SIG-M5 treated with dmso at 0.1 percent for 504 hours (cell line): ENCODE results near the gene OR9A2.
A peak's percentile ranks its signal among the peaks of the same experiment; 100 is the strongest.

Experiments used
- DNase-seq: peaks from one replicate; lab custom pipeline; 2025; ENCODE audit not compliant: unreplicated experiment; lab: John Stamatoyannopoulos, UW

OR9A2 gene

GRCh38 chr7:143023047-143023446, 3.9 kb downstream of the OR9A2 start:
- DNase-seq: no peak

- DNase-seq: no peak
These were observed 8.0 kb downstream of the OR9A2 start for GRCh38 chr7:143018931-143019330.

DNA sequence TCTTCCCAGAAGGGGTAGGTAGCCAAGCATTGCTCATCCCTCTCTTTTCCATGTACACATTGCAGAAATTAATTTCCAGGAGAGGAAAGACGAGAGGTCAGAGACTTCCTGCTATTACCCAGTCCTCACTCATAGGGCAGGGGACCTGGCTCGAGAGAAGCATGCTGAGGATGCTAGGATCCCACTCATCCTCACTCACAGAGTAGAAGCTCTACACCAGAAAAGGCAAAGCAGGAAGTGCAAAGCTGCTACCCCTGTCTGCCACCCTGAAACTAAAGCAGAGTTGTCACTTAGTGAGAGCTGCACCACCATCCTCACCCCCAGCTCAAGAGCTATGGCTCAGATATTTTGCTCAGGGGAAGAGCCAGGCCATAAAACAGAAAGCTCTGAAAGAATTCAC, 9.9 kb downstream of the OR9A2 start:
- no peak for DNase-seq

DNA sequence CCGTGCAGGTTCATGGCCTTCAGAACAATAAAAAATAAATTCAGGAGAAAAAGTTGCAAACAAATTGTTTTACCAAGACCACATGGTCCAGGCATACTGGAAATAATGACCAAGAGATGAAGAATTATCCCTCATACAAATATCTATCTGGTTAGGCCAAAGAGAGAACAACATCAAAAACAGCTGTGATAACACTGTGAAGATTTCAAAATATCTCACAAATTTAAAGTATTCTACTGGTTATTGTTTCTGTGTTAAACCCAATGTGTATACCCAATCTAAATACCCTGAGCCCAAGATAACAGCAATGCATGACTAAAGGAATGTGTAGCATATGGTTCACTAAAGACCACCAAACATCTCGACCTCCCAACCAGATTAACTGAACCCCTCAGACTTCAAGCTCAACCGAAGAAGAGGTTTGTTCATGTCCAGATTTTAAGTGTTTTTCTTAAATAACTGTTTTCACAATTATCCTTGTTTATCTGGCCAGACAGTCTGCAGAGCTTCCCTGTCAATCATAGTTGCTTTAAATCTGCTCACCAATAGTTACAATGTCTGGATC, 10.9 kb downstream of the OR9A2 start:
- DNase-seq: no peak

- DNase-seq: no peak
These were observed 11.8 kb downstream of the OR9A2 start for GRCh38 chr7:143015084-143015483.

- no peak for DNase-seq
These were observed 13.0 kb downstream of the OR9A2 start for GRCh38 chr7:143013893-143014292.

DNA sequence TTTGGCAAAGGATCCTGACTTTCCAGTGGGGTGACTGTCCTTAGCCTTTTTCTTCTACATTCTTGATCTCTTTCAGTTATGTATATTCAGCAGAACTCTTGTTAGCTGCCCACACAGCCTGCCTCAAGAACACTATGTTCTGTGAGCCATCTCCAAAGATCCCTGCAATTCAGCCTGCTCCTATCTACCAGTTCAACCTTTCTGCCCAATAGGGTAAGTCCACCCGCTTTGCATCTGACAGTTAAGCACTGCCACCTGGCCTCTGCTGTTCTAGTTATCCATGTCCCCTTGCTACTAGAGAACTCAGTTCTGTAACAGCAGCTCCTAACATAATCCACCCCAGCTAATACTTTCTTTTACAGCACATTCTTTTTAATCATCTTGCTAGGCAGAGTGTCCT, 13.5 kb downstream of the OR9A2 start:
- no peak for DNase-seq

DNA sequence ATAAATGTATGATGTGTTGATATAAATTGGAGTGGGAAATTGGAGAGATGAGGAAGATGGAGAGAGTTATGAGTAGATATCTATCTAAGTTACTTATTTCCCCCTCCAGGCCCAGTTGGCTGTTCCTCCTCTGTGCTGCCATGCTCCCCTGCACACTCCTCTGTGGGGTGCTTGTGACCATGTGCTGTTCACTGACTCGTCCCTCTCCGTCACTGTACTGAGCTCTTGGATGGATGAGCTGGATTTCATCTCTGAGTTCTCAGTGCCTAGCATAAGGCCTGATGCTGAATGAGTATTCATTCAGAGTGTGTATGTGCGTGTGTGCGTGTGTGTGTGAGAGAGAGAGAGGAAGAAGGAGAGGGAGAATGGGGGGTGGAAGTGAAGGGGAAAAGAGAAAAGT, 14.5 kb downstream of the OR9A2 start:
- DNase-seq: no peak

- DNase-seq: no peak
These were observed 14.9 kb downstream of the OR9A2 start for GRCh38 chr7:143012001-143012400.

GRCh38 chr7:143008007-143008901, 18.7 kb downstream of the OR9A2 start:
- peak; percentile 57 for DNase-seq

GRCh38 chr7:143005632-143006260, 21.2 kb downstream of the OR9A2 start:
- DNase-seq: no peak

- DNase-seq: peak; percentile 55
These were observed 23.4 kb downstream of the OR9A2 start for GRCh38 chr7:143003393-143004051.

DNA sequence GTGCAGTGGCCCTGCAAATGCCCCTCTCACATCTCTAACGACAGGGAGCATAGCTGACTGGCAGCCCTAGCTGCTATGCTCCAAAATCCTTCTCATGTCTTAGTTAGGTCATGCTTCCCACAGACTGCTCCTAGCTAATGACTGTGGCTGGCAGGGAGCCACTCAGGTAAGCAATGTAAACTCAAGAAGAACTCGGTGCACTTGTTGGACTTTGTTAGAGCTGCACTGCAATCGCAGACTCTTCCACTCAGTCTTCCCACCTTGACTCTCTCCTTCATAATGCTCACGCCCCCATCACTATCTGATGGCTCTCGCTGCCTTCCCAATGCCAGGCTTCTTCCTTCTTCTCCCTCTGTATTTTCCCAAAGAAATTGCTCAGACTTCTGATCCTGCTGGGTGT, 24.0 kb downstream of the OR9A2 start:
- DNase-seq: no peak

GRCh38 chr7:143002106-143002505, 24.8 kb downstream of the OR9A2 start:
- DNase-seq: peak; percentile 22

- no peak for DNase-seq
These were observed 26.3 kb downstream of the OR9A2 start for GRCh38 chr7:143000648-143001047.

GRCh38 chr7:142999793-143000192, 27.1 kb downstream of the OR9A2 start:
- no peak for DNase-seq

DNA sequence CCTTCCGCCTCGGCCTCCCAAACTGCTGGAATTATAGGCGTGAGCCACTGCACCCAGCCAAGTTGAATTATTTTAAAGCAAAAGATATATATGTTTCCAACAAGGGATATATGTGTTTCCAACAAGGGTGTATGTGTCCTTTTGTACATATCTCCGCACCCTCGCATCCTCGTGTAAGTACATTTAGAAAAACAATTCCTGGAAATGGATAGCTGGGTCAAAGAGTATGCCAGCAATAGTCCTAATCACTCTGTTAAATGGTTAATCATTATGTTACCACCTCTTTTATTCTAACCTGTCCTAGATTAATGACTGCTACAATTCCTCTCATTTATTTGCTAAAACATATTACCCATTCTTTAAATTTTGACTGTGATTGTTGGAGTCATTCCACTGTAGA, 28.0 kb downstream of the OR9A2 start:
- DNase-seq: no peak

DNA sequence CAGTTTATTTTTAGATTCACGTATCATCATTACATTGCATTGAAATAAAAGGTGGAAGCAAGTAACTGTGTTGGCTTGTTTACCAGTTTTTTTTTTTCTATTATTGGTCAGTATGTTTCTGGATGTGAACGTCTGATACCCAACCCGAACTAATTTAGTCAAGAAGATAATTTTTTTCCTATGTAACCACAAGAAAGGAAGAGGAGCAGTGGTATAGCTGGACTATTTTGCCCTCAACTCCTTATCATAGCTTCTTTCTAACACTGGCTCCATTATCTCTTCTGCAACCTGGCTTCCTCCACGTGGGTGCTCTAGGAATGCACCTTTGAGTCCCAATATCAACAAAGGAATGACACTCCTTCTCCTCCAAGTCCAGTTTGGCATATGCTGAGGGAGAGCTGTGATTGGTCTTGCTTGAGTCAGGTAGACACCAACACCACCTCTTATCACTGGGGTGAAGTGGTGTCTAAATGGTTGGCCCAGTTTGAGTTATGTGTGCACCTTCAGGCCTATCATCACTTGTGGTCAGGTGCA, 29.4 kb downstream of the OR9A2 start:
- DNase-seq: no peak

- no peak for DNase-seq
These were observed 34.5 kb downstream of the OR9A2 start for GRCh38 chr7:142992427-142992826.

GRCh38 chr7:142984297-142984696, 42.6 kb downstream of the OR9A2 start:
- no peak for DNase-seq

GRCh38 chr7:142983825-142984224, 43.1 kb downstream of the OR9A2 start:
- no peak for DNase-seq
